Lung microvascular endothelial cell (primary cell): ENCODE data around the gene CAPN11. TPM values are rescaled to one million over a fixed set of nuclear protein-coding genes. Genes with fewer than 3 reads are reported as not detected.
A peak's percentile ranks its signal among the peaks of the same experiment; 100 is the strongest.

Experiments
- DNase-seq, 2 donors: peaks; one replicate each; pipeline versions ENCODE4 v3.0.0 to v3.0.0-alpha.2; 2010; ENCODE audit warnings: low read depth in 2 of 2
- total RNA-seq: library from RNA; depleted of rRNA; stranded (reverse); fragments of >200 nt; gene quantifications from 2 replicates; pipeline ENCODE4 v1.2.1, GENCODE V29; 2014

CAPN11 gene
- 0.20 and 0.65 TPM in 2 replicates for total RNA-seq

DNA sequence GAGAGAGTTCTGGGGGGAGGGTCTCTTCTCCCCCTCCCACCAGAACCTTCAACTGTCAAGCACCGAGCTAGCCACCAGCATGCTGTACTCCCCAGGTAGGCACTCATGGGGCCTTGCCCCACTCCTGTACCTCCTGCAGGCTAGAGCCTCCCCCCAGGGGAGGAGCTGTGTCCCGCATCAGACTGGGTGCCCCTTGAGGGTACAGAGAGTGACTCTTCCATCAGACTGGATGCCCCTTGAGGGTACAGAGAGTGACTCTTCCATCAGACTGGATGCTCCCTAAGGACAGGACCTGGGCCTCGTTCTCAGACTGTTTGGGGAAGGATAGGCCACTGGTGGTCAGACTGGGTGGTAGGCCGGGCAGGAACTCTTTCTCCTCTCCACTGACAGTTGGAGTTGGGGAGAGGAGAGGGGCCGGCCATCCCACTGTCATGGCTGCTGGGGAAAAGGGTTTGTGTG is at the start of gene CAPN11:
Gene CAPN11 (plus strand): TSS at position 51 of the 459 bp plus-strand sequence. CDS start 29 bp downstream, at position 80.
- DNase-seq, result no peak

DNA sequence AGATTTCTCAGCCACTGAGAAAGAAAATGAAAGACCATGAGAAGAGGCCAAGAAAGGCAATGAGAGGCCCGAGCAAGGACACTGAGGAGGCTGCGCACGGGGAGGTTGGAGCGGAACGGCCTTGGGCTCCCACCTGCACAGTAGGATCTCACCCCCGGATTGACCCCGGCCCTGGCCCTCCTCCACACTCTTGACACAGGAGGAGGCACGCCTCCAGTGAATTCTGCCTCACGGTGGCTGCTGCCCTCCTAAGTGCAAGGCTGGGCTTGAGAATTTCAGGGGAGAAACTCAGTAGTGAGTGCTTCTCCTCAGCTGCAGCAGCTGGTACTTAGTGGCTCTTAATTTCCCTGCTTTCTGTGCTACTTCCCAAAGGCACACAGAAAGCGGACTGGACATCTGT is 49.4 kb upstream of the CAPN11 start:
- DNase-seq, result no peak

DNA sequence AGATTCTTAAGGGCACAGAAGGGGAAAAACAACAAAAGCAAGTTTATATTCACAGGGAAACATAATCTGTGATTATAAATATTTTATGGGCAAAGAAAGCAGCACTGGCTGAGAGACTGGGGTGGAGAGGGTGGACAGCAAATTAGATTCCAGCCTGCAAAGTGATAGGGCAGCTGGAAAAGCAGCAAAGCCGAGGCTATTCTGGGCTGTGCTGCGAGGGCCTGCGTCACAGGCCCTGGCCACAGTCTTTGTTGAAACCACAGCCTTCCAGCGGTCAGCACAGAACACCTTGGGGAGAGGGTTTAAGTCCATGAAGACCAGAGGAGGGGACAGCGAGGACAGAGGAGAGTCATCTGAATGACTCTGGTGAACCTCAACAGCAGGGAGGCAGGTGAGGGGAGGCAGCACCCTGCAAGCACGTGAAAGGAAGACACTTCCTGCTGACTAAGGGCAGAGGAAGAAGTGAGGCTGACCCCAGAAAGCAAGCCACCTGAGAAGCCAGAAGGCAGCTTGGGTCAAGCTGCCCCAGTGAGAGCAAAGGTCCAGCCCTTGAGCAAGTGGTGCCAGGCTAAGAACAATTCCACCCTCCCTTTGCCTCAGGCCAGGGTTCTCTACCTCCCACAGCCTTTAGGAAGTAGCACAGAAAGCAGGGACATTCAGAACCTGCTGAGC is 48.5 kb upstream of the CAPN11 start:
- DNase-seq, result no peak

- DNase-seq, result no peak
Observed at GRCh38 chr6:44110966-44111365, 47.7 kb upstream of the CAPN11 start.

GRCh38 chr6:44111434-44112417 is 46.9 kb upstream of the CAPN11 start:
- DNase-seq, result no peak

DNA sequence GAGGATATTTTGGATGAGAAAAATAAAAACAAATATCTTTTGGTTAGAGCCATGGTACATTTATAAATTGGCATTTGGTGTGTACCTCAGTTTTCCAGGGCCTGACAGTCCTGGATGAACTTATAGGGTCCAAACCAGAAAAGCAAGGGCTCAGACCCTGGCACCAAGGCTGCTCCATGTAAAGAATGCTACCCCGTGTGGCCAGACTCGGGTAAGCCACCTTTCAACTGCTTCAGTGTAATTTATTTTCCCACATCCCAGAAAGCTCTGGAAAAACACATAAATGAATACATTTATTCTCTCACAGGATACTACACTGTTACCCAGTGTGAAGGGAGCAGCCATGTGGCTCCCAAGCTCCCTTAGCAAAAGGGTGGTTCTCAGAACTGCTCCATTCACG is 45.2 kb upstream of the CAPN11 start:
- peak; percentile 16 to 25 for DNase-seq

DNA sequence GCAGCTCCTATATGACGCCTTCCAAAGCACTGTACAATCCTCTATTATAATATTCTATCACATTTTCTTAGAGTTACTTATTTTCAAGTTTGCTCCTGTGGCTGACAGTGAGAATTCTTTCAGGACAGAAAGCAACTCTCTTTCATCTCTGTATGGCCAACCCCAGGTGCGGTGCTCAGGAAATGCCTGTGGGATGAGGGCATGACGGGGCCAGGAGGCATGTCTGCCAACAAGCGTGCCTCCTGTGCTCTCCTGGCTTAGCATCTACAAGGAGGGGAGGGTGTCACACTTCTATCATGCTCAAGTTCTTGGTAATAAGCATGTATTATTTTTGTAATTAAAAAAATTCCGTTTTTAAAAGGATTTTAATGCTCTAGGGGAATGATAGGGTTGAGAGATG is 42.8 kb upstream of the CAPN11 start:
- peak; percentile 24 to 66 for DNase-seq

- peak; percentile 26 to 75 for DNase-seq
Observed at GRCh38 chr6:44116641-44117382, 41.8 kb upstream of the CAPN11 start.

- no peak for DNase-seq
Observed at GRCh38 chr6:44117397-44118128, 41.1 kb upstream of the CAPN11 start.

DNA sequence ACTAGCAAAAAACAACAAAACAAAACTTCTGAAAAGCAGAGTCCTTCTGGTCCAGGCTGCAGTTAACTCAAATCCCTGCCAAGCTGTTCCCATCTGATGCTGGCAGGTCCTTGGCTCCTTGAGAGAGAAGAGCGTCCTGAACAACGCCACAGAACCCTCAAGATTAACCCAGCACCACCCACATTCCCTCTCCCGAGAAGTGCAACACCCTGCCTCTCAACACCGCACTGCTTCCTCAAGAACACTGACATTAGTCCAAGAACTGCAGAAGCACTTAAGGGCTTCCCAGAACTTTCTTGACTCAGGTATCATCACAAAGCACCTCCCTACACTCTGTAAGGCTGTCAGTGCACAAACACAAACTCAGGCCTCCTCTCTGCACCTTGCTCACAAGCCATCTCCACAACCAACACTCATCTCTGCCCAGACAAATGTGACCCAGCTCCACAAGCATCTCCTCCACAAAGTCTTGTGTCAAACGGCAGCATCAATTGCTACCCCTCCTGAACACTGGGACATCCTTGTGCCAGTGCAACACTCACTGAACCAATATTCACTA is 38.8 kb upstream of the CAPN11 start:
- no peak for DNase-seq

- peak in 1 of 2 donors; percentile 32 for DNase-seq
Observed at GRCh38 chr6:44120692-44121443, 37.8 kb upstream of the CAPN11 start.

- DNase-seq, result peak; percentile 72 to 89
Observed at GRCh38 chr6:44122801-44123200, 35.8 kb upstream of the CAPN11 start.

- DNase-seq, result no peak
Observed at GRCh38 chr6:44123544-44123943, 35.1 kb upstream of the CAPN11 start.

DNA sequence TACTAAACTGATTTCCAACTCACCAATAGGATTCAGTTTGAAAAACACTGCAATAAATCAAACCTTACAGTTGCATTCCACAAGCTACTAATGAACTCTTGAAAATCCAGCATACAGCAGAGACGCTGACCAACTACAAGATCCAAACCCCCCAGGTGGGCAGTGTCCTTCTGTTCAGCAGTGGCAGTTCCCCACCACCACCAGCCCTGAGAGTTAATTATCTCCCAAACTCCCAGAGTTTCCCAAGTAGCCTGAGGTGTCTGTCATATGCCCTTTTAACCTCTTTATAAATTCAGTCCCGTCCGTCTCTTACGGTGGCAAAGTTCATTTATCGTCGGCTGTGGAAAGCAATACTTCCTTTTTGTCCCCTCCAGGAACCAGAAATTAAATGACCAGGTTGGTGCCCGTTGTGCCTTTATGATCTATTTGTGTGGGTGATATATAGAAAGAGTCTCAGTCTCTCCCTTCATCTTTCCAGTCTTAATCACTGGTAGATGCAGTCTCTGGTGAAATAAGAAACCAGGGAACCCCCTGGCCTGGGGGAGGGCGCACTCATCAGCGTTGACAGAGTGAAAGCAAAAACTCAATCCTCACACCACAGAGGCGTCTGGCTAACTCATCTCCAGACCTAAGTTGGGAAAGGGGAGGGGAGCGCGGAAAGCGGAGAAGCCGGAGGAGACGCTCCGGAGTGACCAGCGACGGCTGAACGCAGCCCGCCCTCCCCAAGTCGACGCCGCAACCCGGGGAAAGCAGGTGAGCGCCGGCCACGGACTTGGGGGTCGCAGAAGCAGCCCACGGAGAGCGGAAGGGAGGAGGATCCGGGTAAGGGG is 32.1 kb upstream of the CAPN11 start:
- DNase-seq, result peak; percentile 42 to 78

DNA sequence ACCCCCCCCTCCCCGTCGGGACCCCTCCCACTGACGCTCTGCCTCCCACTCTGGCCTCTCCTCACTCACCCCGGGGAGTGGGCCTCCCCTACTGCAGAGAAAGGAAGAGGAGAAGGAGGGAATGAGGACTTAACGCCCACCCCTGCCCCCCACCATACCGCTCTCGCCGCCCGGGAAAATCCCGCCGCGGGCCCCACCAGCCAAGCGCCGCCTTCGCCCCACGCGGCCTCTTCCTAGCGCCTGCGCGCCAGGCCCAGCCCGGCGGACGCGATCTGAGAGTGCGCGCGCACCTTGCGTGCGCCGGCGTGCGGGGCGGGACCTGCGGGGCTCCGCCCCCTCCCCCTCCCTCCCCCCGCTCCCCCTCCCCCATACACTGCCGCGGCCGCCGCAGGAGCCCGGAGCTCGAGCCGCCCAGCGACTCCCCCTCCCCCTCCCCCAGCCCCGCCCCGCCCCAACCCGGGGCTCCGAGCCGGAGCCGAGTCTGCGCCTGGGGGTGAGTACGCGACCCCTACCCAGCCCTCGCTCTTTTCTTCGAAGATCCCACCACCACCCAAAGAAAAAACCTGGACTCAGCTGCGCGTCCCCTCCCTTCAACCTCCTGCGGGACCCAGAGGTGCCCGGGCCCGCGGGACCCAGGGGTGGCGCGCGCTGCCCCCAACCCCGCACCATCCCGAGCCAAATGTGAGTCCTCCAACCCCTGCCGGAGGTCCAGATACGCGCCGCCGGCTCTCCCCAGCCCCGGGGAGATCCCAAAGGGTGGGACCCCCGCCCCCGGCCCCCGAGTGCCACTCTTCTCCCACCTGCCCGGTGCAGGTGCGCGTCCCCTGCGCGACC is 31.2 kb upstream of the CAPN11 start, which contains the start of the genes MRPL14 and TMEM63B:
Gene MRPL14 (minus strand): TSS at position 267 of the 834 bp plus-strand sequence. CDS start 10,841 bp downstream, outside the sequence.
Gene TMEM63B (plus strand): TSS at position 369 of the 834 bp plus-strand sequence. CDS start 7,031 bp downstream, outside the sequence.
- peak; percentile 92 to 94 for DNase-seq

DNA sequence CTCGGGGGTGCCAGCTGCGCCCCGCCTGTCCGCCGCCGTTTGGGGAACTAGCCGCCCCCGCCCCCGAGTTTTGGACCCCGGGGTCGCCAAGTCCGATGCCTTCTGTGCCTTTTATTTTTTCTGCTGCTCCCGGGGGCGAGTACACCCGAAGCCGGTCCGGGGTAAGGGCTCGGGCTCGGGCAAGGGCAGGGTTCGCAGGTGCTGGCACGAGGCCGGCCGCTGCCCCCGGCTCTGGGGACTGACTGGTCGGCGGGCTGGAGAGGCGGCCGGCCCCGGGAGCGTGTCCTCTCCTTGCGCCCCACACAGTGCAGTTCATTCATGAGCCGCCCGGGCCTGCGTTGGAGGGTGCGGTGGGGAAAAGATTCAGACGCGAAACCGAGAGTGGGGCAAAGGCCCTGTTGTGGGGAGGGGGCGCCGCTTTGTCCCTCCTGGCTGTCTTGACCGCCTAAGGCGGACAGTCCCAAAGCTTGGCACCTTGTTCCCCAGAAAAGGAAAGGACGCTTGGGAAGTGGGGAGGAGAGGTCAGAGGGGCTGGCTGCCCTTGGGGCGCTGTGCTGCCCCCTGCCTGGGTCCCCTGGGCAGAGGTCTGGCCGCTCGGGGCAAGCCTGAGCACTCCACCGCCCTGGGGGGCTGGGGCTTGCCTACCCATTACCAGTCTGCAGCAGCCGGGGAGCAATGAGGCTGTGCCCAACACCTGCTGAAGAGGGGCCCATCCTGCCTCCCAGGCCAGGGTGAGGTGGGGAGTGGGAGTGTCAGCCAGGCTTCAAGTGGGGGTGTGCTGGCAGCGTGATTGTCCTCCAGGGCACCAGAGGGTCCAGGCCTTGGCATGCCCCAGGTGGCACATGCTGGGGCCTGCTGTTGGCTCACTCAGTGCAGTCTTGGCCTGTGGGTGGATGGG is 30.4 kb upstream of the CAPN11 start:
- peak; percentile 46 to 48 for DNase-seq

DNA sequence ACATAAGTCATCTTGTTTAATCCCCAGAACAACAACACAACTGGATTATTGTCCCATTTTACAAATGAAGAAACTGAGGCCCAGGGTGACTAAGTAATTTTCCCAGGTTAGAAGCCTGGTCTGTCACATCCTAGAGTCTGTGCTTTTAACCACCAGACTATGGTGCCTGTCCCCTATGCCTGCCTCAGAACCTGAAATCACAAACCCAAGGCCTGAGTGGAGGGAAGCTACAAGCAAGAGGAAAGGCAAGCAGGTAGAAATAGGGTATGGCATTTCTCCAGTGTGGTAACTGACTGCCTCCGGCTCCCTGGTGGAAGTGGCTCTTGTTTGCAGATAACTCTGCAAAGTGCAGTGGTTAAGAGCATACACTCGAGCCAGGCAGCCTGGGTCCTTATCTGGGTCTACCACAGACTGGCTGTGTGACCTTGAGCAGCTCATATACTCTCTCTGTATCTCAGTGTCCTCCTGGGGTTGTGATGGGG is 28.7 kb upstream of the CAPN11 start:
- DNase-seq, result no peak
